Left lung (tissue), 10 donors: ENCODE measurements around the gene CETP. TPM values are rescaled to one million over a fixed set of nuclear protein-coding genes. Genes with fewer than 3 reads are reported as not detected.
"Not testable (repeated sequence)": the region's sequence is repeated elsewhere in the genome, so short reads cannot be mapped to it uniquely, and the experiment has no call there.

ENCODE experiments used
- ATAC-seq: fragments of 200-7000 bp; cut with Tn5 transposase; one replicate; pipeline ENCODE4 v1.9.1; 2020; ENCODE audit warnings: moderate library complexity
- DNase-seq, 4 donors: peaks; one replicate each; pipeline ENCODE4 v3.0.0-alpha.2; 2013 to 2020
- H3K27ac ChIP-seq, 2 donors: fragments of 200-600 bp; sonication (generic) in 1 of 2; one replicate each; pipeline versions ENCODE4 v1.5.0 to v1.8.0; 2020 to 2021
- H3K27me3 ChIP-seq, 2 donors: fragments of 200-600 bp; sonication (generic) in 1 of 2; one replicate each; pipeline versions ENCODE4 v1.5.0 to v1.8.0; 2020 to 2021
- H3K36me3 ChIP-seq, 2 donors: fragments of 200-600 bp; sonication (generic) in 1 of 2; one replicate each; pipeline versions ENCODE4 v1.5.0 to v1.8.0; 2020 to 2021
- H3K4me1 ChIP-seq, 2 donors: fragments of 200-600 bp; one replicate each; pipeline ENCODE4 v1.8.0; 2021
- H3K4me3 ChIP-seq, 2 donors: fragments of 200-600 bp; sonication (generic) in 1 of 2; one replicate each; pipeline versions ENCODE4 v1.5.0 to v1.8.0; 2020 to 2021; ENCODE audit warnings: mild to moderate bottlenecking in 1 of 2
- H3K9me3 ChIP-seq, 2 donors: fragments of 200-600 bp; sonication (generic) in 1 of 2; one replicate each; pipeline versions ENCODE4 v1.5.0 to v1.8.0; 2020 to 2021
- intact Hi-C, 2 donors: fragments of 100-400 bp; cut with DNase I; formaldehyde crosslinking; loops; one replicate each; pipeline versions ENCODE4 v1.11.2 to v1.14.2; 2022
- polyA plus RNA-seq, 6 donors: library from polyadenylated mRNA; unstranded; fragments of 120-200 nt; gene quantifications; one replicate each; pipeline ENCODE4 v1.2.1, GENCODE V29; 2013; ENCODE audit not compliant: insufficient read length in 6 of 6
- total RNA-seq, 2 donors: library from RNA; stranded (reverse); fragmentation: NEBNext Ultra II Directional; extraction: Animal tissue kit (Norgen Biotek cat#: 25700); gene quantifications; one replicate each; pipeline ENCODE4 v1.2.1, GENCODE V29; 2021
- TF ChIP-seq, protein P1 (sequence below), 2 donors: fragments of 200-600 bp; sonication (generic) in 1 of 2; IDR thresholded peaks; one replicate each; pipeline versions ENCODE4 v1.5.0 to v1.8.0; 2021; ENCODE audit warnings: antibody characterized with exemption in 2 of 2
- donor health status: DM: no; HTN: yes; CAD: no.
- donor health status: DM: no; HTN: no; CAD: no.

Gene CETP
- total and polyA plus RNA-seq, 8 donors: 0.58 to 15.2 (median 12.8) TPM

DNA sequence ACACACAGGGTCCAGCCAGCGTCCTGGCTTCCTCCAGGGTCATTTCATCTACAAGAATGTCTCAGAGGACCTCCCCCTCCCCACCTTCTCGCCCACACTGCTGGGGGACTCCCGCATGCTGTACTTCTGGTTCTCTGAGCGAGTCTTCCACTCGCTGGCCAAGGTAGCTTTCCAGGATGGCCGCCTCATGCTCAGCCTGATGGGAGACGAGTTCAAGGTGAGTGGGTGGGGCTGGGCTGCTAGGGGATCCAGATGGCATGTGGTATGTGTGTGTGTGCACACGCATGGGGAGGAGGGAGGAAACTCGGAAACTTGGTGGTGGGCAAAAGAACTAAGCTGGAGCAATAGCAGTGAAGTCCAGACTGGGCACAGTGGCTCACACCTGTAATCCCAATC is 11.5 kb downstream of the CETP start:
- H3K4me3 ChIP-seq: no peak overlapping the region
- no peaks in the 10 kb centered on the region for H3K27me3 ChIP-seq
- ATAC-seq: no peak
- H3K4me1 ChIP-seq: peaks cover 0 to 25% of the 10 kb centered on the region in 2 donors
- no peak overlapping the region for H3K27ac ChIP-seq
- intact Hi-C loops: no loop called here
- no peak for DNase-seq
- H3K36me3 ChIP-seq: no peaks in the 10 kb centered on the region
- no peaks in the 10 kb centered on the region for H3K9me3 ChIP-seq
- TF ChIP-seq, protein P1, sequence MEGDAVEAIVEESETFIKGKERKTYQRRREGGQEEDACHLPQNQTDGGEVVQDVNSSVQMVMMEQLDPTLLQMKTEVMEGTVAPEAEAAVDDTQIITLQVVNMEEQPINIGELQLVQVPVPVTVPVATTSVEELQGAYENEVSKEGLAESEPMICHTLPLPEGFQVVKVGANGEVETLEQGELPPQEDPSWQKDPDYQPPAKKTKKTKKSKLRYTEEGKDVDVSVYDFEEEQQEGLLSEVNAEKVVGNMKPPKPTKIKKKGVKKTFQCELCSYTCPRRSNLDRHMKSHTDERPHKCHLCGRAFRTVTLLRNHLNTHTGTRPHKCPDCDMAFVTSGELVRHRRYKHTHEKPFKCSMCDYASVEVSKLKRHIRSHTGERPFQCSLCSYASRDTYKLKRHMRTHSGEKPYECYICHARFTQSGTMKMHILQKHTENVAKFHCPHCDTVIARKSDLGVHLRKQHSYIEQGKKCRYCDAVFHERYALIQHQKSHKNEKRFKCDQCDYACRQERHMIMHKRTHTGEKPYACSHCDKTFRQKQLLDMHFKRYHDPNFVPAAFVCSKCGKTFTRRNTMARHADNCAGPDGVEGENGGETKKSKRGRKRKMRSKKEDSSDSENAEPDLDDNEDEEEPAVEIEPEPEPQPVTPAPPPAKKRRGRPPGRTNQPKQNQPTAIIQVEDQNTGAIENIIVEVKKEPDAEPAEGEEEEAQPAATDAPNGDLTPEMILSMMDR (IDR thresholded peaks at IDR 0.05): no peak

DNA sequence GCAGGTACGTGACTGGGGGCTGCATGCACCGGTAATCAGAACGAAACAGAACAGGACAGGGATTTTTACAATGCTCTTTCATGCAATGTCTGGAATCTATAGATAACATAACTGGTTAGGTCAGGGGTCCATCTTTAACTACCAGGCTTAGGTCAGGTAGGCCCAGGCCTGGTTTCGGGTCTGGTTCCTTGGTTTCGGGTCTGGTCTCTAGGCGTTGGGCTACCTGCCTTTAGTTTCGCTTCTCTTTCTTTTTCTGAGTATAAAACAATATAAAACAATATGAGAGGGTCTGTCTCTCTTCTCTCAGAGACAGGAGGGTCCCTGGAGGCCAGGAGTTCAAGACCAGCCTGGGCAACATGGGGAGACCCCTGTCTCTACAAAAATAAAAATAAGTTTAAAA is 12.1 kb downstream of the CETP start:
- H3K9me3 ChIP-seq, H3K27me3 ChIP-seq, intact Hi-C loops, ATAC-seq, H3K27ac ChIP-seq, H3K4me3 ChIP-seq, H3K36me3 ChIP-seq, DNase-seq: not testable (repeated sequence)
- H3K4me1 ChIP-seq: peaks cover 0 to 31% of the 10 kb centered on the region in 2 donors

DNA sequence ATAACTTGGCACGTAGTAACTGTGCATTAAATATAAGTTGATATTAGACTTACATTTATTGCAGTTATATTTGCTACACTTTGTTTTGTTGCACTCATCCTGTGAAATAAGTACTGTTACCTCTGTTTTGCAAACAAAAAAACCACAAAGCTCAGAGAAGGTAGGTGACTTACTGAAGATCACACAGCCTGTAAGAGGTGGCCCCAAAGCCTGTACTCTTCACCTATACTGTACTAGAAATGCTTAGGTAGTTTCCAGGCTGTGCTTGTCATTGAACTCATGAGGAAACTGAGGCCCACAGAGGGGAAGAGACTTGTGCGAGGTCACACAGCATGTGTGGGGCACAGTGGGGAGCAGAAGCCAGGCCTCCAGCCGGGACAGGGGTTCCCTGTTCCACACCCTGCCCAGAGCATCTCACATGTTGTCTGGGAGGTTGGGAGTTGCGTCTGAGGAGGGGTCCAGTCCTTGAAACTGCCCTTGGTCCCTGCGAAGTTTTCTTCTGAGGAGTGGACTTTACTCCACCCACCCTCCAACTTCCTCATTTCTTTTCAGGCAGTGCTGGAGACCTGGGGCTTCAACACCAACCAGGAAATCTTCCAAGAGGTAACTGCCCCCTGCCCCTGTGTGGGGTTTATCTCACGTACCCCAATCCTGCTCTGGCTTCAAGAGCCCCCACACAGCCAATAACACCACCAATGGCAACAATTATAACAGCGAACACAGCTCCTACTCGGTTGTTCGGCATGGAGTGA is 13.0 kb downstream of the CETP start:
- intact Hi-C loops: no loop called here

DNA sequence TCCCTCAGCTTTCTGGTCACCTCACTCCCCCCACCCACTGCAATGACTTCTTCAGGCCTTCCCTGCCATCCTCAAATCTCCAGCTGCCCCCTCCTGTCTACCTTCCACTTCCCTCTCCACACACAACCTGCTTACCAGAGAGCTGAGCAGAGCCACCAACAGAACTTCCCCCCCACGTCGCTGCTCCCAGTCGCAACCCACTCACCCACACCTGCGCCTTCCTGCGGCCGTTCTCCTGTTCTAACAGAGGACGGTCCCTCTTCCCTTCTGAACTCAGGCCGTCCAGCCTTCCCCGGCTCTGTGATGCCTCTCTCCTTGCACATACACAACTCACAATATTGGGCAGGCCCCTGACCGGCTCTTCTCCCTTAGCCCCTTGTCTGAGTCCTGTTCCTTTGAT is 14.0 kb downstream of the CETP start:
- no peak for DNase-seq

More for the DNA sequence above, 13.0 kb downstream of the CETP start:
- Histone ChIP-seq H3K4me3 (no peak overlapping the region), H3K27ac (no peak overlapping the region), H3K36me3 (no peaks in the 10 kb centered on the region), H3K27me3 (no peaks in the 10 kb centered on the region), H3K9me3 (no peaks in the 10 kb centered on the region), H3K4me1 (peaks cover 0 to 38% of the 10 kb centered on the region in 2 donors)
- ATAC-seq (no peak), DNase-seq (no peak)
- TF ChIP-seq, protein P1 (IDR thresholded peaks at IDR 0.05): no peak

DNA sequence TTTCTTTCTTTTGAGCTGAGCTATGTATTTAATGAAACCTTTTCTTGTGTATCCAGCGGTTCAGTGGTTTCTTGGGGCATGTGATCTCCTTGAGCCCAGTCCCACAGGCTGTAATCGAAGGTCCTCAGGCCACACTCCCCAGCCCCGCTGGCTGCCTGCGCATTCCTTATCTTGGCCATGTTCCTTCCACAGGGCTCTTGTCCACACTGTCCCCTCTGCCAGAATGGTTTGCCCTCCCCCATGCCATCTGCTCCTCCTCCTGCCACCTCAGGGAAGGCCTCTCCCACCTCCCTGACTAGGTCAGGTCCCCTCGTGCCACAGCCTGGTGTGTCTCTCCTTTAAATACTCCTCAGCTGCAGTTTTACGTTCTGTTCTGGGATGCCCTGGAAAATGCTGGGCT is 15.5 kb downstream of the CETP start:
- H3K4me3 ChIP-seq: no peak overlapping the region
- ATAC-seq (no peak), DNase-seq (no peak)
- no peak overlapping the region for H3K27ac ChIP-seq
- H3K4me1 ChIP-seq: peaks cover 0 to 45% of the 10 kb centered on the region in 2 donors
- H3K36me3 ChIP-seq: peaks cover 0 to 7% of the 10 kb centered on the region in 2 donors
- no peaks in the 10 kb centered on the region for H3K9me3 ChIP-seq
- intact Hi-C loops: no loop called here
- H3K27me3 ChIP-seq: no peaks in the 10 kb centered on the region
- TF ChIP-seq, protein P1 (IDR thresholded peaks at IDR 0.05): no peak

More for the DNA sequence above, 14.0 kb downstream of the CETP start:
- no peak overlapping the region for H3K27ac ChIP-seq
- H3K4me1 ChIP-seq: peaks cover 0 to 45% of the 10 kb centered on the region in 2 donors
- TF ChIP-seq, protein P1 (IDR thresholded peaks at IDR 0.05): no peak
- H3K27me3 ChIP-seq: no peaks in the 10 kb centered on the region
- intact Hi-C loops: no loop called here
- H3K4me3 ChIP-seq: no peak overlapping the region
- H3K9me3 ChIP-seq: no peaks in the 10 kb centered on the region
- ATAC-seq: no peak
- H3K36me3 ChIP-seq: no peaks in the 10 kb centered on the region
